GM12891 (cell line): Measurements from ENCODE around the gene SMURF2.

Experiments used
- PAX5 ChIP-seq: IDR thresholded peaks from 2 replicates; pipeline ENCODE4 v1.6.1; 2011; ENCODE audit warnings: low read length, moderate library complexity, mild to moderate bottlenecking; ENCODE audit not compliant: insufficient read depth, severe bottlenecking
- POLR2A ChIP-seq: IDR thresholded peaks from 2 replicates; pipeline ENCODE4 v1.6.1; 2011; ENCODE audit warnings: low read depth, low read length, control low read depth
- POLR2AphosphoS5 ChIP-seq: IDR thresholded peaks from 2 replicates; pipeline ENCODE4 v1.6.1; 2011; ENCODE audit warnings: low read depth, low read length, control low read depth
- POU2F2 ChIP-seq: IDR thresholded peaks from 2 replicates; pipeline ENCODE4 v1.6.1; 2011; ENCODE audit warnings: low read depth, mild to moderate bottlenecking, control low read depth, low read length, moderate library complexity
- SPI1 ChIP-seq: IDR thresholded peaks from 2 replicates; pipeline ENCODE4 v1.6.1; 2011; ENCODE audit warnings: low read depth, low read length, control low read depth
- TAF1 ChIP-seq: IDR thresholded peaks from 2 replicates; pipeline ENCODE4 v1.6.1; 2011; ENCODE audit warnings: low read depth, low read length, control low read depth

DNA sequence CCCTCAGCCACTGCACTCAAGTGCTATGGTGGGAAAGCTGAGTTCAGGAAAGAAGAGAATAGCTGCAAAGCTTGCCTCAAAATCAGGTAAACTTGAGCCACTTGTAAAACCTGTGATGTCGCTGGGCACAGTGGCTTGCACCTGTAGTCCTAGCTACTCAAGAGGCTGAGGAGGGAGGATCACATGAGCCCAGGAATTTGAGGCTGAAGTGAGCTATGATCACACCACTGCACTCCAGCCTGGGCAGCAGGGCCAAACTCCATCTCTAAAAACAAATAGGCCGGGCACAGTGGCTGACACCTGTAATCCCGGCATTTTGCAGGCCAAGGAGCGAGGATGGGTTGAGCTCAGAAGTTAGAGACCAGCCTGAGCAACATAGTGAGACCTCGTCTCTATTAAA, 26.4 kb upstream of the SMURF2 start:
- TF ChIP-seq POLR2A (no peak), POLR2AphosphoS5 (no peak), TAF1 (no peak), SPI1 (no peak), POU2F2 (no peak), PAX5 (no peak)
